H9 (cell line): ENCODE measurements around the gene GLS2. TPM values are rescaled to one million over a fixed set of nuclear protein-coding genes. Genes with fewer than 3 reads are reported as not detected.

Experiments used
- DNase-seq: peaks from one replicate; pipeline ENCODE4 v3.0.0-alpha.2; 2017
- H2AFZ ChIP-seq: one replicate; pipeline ENCODE4 v1.6.1; 2013; ENCODE audit warnings: mild to moderate bottlenecking, low read length, control low read depth, moderate library complexity
- H2AK5ac ChIP-seq: 2 replicates; pipeline ENCODE4 v1.6.1; 2013; ENCODE audit warnings: low read length, control low read depth, mixed read lengths; ENCODE audit not compliant: insufficient read length
- H2BK120ac ChIP-seq: one replicate; pipeline ENCODE4 v1.6.1; 2013; ENCODE audit warnings: low read depth, mild to moderate bottlenecking, low read length, control low read depth, inconsistent platforms; ENCODE audit not compliant: poor library complexity, severe bottlenecking
- H2BK12ac ChIP-seq: 2 replicates; pipeline ENCODE4 v1.6.1; 2013; ENCODE audit warnings: low read length, control low read depth, mixed read lengths, low read depth; ENCODE audit not compliant: insufficient read length
- H2BK15ac ChIP-seq: 2 replicates; pipeline ENCODE4 v1.6.1; 2013; ENCODE audit warnings: low read depth, low read length, control low read depth
- H2BK20ac ChIP-seq: one replicate; pipeline ENCODE4 v1.6.1; 2013; ENCODE audit warnings: low read depth, mild to moderate bottlenecking, low read length, control low read depth, inconsistent platforms; ENCODE audit not compliant: poor library complexity, severe bottlenecking
- H2BK5ac ChIP-seq: 2 replicates; pipeline ENCODE4 v1.6.1; 2013; ENCODE audit warnings: low read length, control low read depth, mixed read lengths; ENCODE audit not compliant: insufficient read length
- H3K14ac ChIP-seq: 2 replicates; pipeline ENCODE4 v1.6.1; 2013; ENCODE audit warnings: low read length, control low read depth; ENCODE audit not compliant: insufficient read depth
- H3K18ac ChIP-seq: 2 replicates; pipeline ENCODE4 v1.6.1; 2013; ENCODE audit warnings: low read depth, mild to moderate bottlenecking, mixed read lengths, low read length, control low read depth; ENCODE audit not compliant: insufficient read length
- H3K23ac ChIP-seq: 2 replicates; pipeline ENCODE4 v1.6.1; 2013; ENCODE audit warnings: low read length, control low read depth, mixed read lengths, low read depth; ENCODE audit not compliant: insufficient read length
- H3K23me2 ChIP-seq: 2 replicates; pipeline ENCODE4 v1.6.1; 2013; ENCODE audit warnings: low read depth, mild to moderate bottlenecking, mixed read lengths, low read length, control low read depth; ENCODE audit not compliant: insufficient read length, poor library complexity, severe bottlenecking
- H3K27ac ChIP-seq: 2 replicates; pipeline ENCODE4 v1.5.1; 2013; ENCODE audit warnings: low read length, control low read depth, mixed read lengths, low read depth; ENCODE audit not compliant: insufficient read length
- H3K27me3 ChIP-seq: 2 replicates; pipeline ENCODE4 v1.6.1; 2013; ENCODE audit warnings: low read length, control low read depth, inconsistent platforms; ENCODE audit not compliant: insufficient read depth
- H3K4ac ChIP-seq: 2 replicates; pipeline ENCODE4 v1.6.1; 2013; ENCODE audit warnings: low read depth, mild to moderate bottlenecking, control low read depth, inconsistent platforms, low read length, moderate library complexity
- H3K4me1 ChIP-seq: 2 replicates; pipeline ENCODE4 v1.6.1; 2013; ENCODE audit warnings: low read length, control low read depth, inconsistent platforms; ENCODE audit not compliant: insufficient read depth
- H3K4me2 ChIP-seq: 2 replicates; pipeline ENCODE4 v1.6.1; 2013; ENCODE audit warnings: low read length, control low read depth, mixed read lengths; ENCODE audit not compliant: insufficient read length, insufficient read depth
- H3K56ac ChIP-seq: 2 replicates; pipeline ENCODE4 v1.6.1; 2013; ENCODE audit warnings: low read depth, mild to moderate bottlenecking, mixed read lengths, low read length, control low read depth; ENCODE audit not compliant: insufficient read length
- H3K79me1 ChIP-seq: 2 replicates; pipeline ENCODE4 v1.6.1; 2013; ENCODE audit warnings: low read depth, mild to moderate bottlenecking, moderate library complexity, low read length, control low read depth, inconsistent platforms; ENCODE audit not compliant: insufficient read depth, poor library complexity, severe bottlenecking
- H3K79me2 ChIP-seq: 2 replicates; pipeline ENCODE4 v1.6.1; 2013; ENCODE audit warnings: low read length, control low read depth, inconsistent platforms; ENCODE audit not compliant: insufficient read depth
- H3K9ac ChIP-seq: 2 replicates; pipeline ENCODE4 v1.6.1; 2013; ENCODE audit warnings: low read length, control low read depth, mixed read lengths; ENCODE audit not compliant: insufficient read length; ENCODE audit errors: extremely low read depth
- H3K9me3 ChIP-seq: one replicate; pipeline ENCODE4 v1.6.1; 2013; ENCODE audit warnings: low read depth, low read length, inconsistent platforms; ENCODE audit not compliant: control insufficient read depth
- H3T11ph ChIP-seq: one replicate; pipeline ENCODE4 v1.6.1; 2013; ENCODE audit warnings: mild to moderate bottlenecking, low read length, control low read depth, inconsistent platforms
- H4K20me1 ChIP-seq: one replicate; pipeline ENCODE4 v1.6.1; 2013; ENCODE audit not compliant: control insufficient read depth, insufficient read length, insufficient read depth
- H4K5ac ChIP-seq: 2 replicates; pipeline ENCODE4 v1.6.1; 2013; ENCODE audit warnings: low read depth, mild to moderate bottlenecking, mixed read lengths, low read length, control low read depth; ENCODE audit not compliant: insufficient read length
- H4K8ac ChIP-seq: replicated peaks from 2 replicates; pipeline ENCODE4 v1.6.1; 2013; ENCODE audit warnings: low read length, control low read depth, mixed read lengths, low read depth; ENCODE audit not compliant: insufficient read length
- H4K91ac ChIP-seq: 2 replicates; pipeline ENCODE4 v1.6.1; 2013; ENCODE audit warnings: low read depth, mild to moderate bottlenecking, moderate library complexity, mixed read lengths, low read length, control low read depth; ENCODE audit not compliant: insufficient read length
- H3K27ac Mint-ChIP-seq, 3 experiments: 2 replicates in 2 of 3; 3 replicates in 1 of 3; pipeline ENCODE4 v1.8.0; 2020 to 2021; ENCODE audit warnings: mixed read lengths in 3 of 3, mild to moderate bottlenecking in 1 of 3, moderate library complexity in 1 of 3
- H3K27me3 Mint-ChIP-seq: 2 replicates; pipeline ENCODE4 v1.8.0; 2021; ENCODE audit warnings: low read depth, mild to moderate bottlenecking, moderate library complexity, mixed read lengths
- H3K36me3 Mint-ChIP-seq, 3 experiments: 2 replicates in 2 of 3; 3 replicates in 1 of 3; pipeline ENCODE4 v1.8.0; 2020 to 2021; ENCODE audit warnings: low read depth in 3 of 3, mixed read lengths in 3 of 3; ENCODE audit not compliant: insufficient read depth in 1 of 3
- H3K4me1 Mint-ChIP-seq, 2 experiments: 2 replicates each; pipeline ENCODE4 v1.8.0; 2020; ENCODE audit warnings: mixed read lengths in 2 of 2
- H3K4me3 Mint-ChIP-seq, 2 experiments: 2 replicates in 1 of 2; 3 replicates in 1 of 2; pipeline ENCODE4 v1.8.0; 2020 to 2021; ENCODE audit warnings: mild to moderate bottlenecking in 2 of 2, mixed read lengths in 2 of 2, moderate library complexity in 1 of 2
- H3K9me3 Mint-ChIP-seq, 2 experiments: 2 replicates in 1 of 2; 3 replicates in 1 of 2; pipeline ENCODE4 v1.8.0; 2020; ENCODE audit warnings: mild to moderate bottlenecking in 2 of 2, mixed read lengths in 2 of 2, moderate library complexity in 1 of 2
- WGBS: extraction: QIAGEN DNeasy Blood & Tissue Kit; methylation state at CpG from one replicate; pipeline ENCODE4 v1.1.7; 2013; ENCODE audit warnings: missing lambda C conversion rate, low lambda C conversion rate, mixed read lengths; ENCODE audit not compliant: insufficient read length; ENCODE audit errors: extremely low coverage; 5-methylcytosine and 5-hydroxymethylcytosine counted together
- total RNA-seq: library from RNA; stranded (reverse); gene quantifications from 2 replicates; pipeline ENCODE4 v1.2.1, GENCODE V29; 2021
- TF ChIP-seq, protein P1 (sequence below): fragments of 200-600 bp; sonication (generic); conservative IDR thresholded peaks from 3 replicates; pipeline ENCODE4 v1.8.0; 2021; ENCODE audit warnings: antibody characterized with exemption, mild to moderate bottlenecking

GLS2 gene
- total RNA-seq, 1 experiment from 2014 or later: 17.0 TPM

DNA sequence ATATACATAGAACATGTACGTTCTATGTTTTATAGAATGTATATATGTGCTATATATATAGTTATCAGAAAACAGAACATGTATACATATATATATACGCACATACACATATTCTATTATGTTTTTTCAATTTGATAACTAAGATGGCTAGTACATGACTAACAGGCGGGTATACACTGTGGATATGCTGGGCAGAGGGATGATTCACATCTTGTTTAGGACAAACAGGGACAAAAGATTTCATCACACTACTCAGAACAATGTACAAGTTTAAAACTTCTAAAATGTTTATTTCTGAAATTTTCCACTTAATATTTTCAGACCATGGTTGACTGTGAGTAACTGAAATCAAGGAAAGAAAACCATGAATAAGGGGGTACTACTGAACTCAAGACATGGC, 56.1 kb downstream of the GLS2 start:
- Histone ChIP-seq H3K9ac (no peak overlapping the region), H3K27ac (no peak overlapping the region), H3K4me1 (no peaks in the 10 kb centered on the region), H2AK5ac (no peak overlapping the region), H2BK15ac (no peak overlapping the region), H4K91ac (no peak overlapping the region), H3T11ph (no peak overlapping the region), H3K23ac (no peak overlapping the region), H3K27me3 (no peaks in the 10 kb centered on the region), H3K4ac (no peak overlapping the region), H2BK120ac (no peak overlapping the region), H3K4me2 (no peak overlapping the region), H2BK5ac (no peak overlapping the region), H3K14ac (no peak overlapping the region), H4K20me1 (no peaks in the 10 kb centered on the region), H4K8ac (no peak overlapping the region), H3K9me3 (no peaks in the 10 kb centered on the region), H3K56ac (no peak overlapping the region), H3K79me2 (peaks cover 5% of the 10 kb centered on the region; the same call in 1 of the 2 replicates), H2BK20ac (no peak overlapping the region), H3K18ac (no peak overlapping the region), H2AFZ (no peak overlapping the region), H2BK12ac (no peak overlapping the region), H3K79me1 (peaks cover 4% of the 10 kb centered on the region), H3K23me2 (no peaks in the 10 kb centered on the region), H4K5ac (no peak overlapping the region)
- no peak for DNase-seq
- no peaks in the 10 kb centered on the region for H3K9me3 Mint-ChIP-seq
- TF ChIP-seq, protein P1, sequence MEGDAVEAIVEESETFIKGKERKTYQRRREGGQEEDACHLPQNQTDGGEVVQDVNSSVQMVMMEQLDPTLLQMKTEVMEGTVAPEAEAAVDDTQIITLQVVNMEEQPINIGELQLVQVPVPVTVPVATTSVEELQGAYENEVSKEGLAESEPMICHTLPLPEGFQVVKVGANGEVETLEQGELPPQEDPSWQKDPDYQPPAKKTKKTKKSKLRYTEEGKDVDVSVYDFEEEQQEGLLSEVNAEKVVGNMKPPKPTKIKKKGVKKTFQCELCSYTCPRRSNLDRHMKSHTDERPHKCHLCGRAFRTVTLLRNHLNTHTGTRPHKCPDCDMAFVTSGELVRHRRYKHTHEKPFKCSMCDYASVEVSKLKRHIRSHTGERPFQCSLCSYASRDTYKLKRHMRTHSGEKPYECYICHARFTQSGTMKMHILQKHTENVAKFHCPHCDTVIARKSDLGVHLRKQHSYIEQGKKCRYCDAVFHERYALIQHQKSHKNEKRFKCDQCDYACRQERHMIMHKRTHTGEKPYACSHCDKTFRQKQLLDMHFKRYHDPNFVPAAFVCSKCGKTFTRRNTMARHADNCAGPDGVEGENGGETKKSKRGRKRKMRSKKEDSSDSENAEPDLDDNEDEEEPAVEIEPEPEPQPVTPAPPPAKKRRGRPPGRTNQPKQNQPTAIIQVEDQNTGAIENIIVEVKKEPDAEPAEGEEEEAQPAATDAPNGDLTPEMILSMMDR: no peak
- H3K36me3 Mint-ChIP-seq: peaks cover 35 to 67% (median 65%) of the 10 kb centered on the region in 3 experiments; a peak in 6 of 7 replicates
- no peak overlapping the region for H3K27ac Mint-ChIP-seq
- WGBS: no CpG with 5 or more reads among the region's 3 CpGs
- no peaks in the 10 kb centered on the region for H3K4me1 Mint-ChIP-seq
- H3K4me3 Mint-ChIP-seq: no peak overlapping the region
- no peaks in the 10 kb centered on the region for H3K27me3 Mint-ChIP-seq
